Stimulated activated CD4-positive, alpha-beta T cell treated with anti-CD3 and anti-CD28 coated beads, TNF-alpha, amount 100 ng/mL, for 1 hour (primary cell): ENCODE data around the gene MGARP.
A peak's percentile ranks its signal among the peaks of the same experiment; 100 is the strongest.
"Not testable (repeated sequence)": the region's sequence is repeated elsewhere in the genome, so short reads cannot be mapped to it uniquely, and the experiment has no call there.

ENCODE experiments used
- DNase-seq, 3 donors: peaks; one replicate each; pipeline ENCODE4 v3.0.0-alpha.2; 2020; ENCODE audit warnings: low read depth in 3 of 3, low spot score in 1 of 3

Gene MGARP

DNA sequence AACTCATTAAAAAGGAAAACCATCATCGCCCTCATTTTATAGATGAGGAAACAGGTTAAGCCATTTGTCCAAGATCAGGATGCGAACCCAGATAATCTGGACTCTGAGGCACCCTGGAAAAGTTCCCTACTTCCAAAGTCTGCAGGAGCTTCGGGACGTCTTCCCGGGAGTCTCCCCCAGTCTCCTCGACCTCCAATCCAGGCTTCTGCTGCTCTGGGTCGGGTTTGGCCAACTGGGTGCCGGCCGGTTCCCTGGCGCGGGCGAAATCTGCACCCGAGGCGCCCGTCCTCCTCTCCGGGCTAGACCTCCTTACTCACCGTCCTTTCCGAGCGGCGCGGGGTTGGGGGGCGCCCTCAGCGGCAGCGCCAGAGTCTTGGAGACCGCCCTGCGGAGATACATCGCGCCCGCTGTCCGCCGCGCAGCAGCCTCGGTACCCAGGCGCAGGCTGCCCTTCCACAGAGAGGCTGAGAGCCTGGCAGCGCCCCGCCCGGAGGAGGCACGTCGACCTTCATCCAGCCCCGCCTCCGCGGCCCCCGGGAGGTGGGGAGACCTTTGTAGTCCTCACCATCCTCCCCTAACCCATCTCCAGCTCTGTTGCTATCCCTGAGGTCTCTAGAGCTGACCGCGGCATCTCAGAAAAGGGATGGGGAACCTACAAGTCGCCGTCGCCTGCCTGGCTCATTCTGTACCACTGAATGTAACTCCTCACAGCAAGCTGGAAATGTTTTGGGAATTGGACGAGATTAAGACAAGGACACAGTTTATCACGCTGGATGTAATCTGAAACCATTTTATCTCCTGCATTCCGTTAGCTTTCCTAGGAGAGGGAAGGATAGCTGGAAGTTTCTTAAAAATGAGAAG lies at the start of gene MGARP:
Gene MGARP (minus strand): TSS at position 466 of the 861 bp plus-strand sequence. CDS start 67 bp downstream, at position 399.
- no peak for DNase-seq

DNA sequence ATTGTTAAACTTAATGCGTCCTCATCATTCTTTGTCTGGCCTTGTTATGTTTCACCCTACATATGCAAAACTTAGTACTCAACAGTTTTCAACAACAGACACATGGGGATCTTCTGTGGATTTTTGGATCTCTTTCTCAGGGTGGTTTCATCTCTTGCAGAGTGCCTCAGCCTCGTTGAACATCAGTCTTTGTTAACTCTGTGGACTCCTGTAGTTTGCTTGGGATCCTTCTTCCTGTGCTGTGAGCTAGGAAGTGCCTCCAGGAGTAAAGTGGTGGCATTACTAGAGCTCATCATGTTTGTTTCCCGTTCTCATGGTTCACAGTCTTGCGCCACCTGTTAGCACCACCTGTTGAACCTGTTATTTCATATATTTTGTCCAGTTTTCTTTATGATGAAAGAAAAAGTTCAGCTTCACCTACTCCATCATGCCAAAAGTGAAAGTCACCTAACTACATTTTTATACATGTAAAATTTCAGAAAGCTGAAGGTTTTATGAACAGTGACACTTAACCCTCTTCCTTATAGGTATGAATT lies 49.7 kb upstream of the MGARP start:
- no peak for DNase-seq

DNA sequence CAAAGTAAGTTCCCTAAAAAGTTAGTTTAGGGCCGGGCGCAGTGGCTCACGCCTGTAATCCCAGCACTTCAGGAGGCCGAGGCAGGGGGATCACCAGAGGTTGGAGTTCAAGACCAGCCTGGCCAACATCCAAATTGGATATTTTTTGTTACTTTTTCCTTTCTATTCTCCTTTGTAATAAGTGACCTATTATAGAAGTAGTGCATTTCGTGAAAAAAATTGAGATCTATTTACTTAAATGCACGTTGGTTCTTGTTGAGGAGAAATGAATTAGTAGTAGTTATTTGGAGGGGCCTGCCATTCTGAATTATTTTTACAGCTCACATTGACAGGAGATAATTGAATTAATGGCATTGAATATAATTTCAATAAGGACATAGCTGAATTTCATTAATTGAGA lies 44.6 kb upstream of the MGARP start:
- no peak for DNase-seq

DNA sequence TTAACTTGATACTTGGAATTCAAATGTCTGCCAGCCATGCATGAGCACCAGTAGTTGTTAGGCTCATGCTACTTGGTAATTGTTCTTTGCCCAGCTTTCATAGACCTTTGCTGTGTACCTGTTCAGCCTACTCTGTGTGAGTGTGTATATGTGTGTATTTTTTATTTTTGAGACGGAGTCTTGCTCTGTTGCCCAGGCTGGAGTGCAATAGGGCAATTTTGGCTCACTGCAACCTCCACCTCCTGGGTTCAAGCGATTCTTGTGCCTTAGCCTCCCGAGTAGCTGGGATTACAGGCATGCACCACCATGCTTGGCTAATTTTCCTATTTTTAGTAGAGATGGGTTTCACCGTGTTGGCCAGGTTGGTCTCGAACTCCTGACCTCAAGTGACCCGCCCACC lies 42.5 kb upstream of the MGARP start:
- not testable (repeated sequence) for DNase-seq

DNA sequence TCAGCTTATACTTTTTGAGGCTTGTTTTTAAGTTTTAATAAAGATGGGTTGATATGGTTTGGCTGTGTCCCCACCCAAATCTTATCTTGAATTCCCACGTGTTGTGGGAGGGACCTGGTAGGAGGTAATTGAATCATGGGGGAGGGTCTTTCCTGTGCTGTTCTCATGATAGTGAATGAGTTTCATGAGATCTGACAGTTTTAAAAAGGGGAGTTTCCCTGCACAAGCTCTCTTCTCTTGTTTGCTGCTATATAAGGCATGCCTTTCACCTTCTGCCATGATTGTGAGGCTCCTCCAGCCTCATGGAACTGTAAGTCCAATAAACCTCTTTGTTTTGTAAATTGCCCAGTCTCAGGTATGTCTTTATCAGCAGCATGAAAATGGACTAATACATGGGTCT lies 42.0 kb upstream of the MGARP start:
- not testable (repeated sequence) for DNase-seq

DNA sequence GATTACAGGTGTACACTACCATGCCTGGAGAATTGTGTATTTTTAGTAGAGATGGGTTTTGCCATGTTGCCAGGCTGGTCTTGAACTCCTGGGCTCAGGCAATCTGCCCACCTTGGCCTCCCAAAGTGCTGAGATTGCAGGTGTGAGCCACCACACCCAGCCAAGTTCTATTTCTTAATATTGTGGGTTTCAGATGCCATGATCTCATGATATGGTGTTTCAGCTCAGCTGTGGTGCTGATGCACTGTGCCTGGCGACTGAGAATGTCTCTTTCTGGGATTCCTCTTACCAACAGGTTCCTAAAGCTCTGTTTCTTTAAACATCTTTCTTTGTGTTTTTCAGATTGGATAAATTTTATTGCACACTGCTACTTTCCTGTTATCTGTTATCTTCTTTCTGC lies 39.5 kb upstream of the MGARP start:
- DNase-seq = no peak

DNA sequence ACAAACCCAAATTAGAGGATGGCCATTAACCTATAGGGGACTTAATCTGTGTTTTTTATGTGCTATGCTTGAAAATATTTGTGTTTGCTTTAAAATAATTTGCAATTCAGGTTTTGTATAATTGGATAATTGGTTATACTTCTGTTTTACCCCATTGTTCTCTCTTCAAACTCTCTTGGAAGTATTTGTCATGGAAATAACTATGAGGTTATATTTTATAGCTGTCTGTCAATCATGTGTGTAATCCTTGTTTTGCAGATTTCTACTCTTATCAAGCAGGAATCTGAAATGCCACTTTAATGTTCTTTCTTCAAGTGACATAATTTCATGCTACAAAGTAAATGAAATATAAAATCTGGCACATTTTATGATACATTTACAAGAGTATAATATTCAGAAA lies 37.6 kb upstream of the MGARP start:
- DNase-seq = no peak

DNA sequence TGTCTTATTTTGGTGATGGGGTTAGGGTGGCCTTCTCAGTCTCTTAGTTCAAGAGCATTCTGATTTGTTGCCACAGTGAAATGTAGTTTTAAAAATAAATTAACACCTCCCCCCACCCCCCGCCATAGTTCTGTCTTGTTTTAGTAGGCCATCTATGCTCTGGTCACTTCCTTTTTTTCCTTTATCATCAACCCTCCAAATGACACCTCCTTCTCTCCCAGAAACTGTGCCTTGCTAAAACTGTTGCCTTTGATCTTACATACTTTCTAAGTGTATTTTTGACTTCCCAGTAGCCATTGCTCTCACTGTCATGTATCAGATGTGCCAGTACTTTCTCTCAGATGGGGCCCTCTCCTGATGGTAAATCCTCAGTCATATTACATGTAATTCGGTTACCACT lies 36.7 kb upstream of the MGARP start:
- no peak for DNase-seq

DNA sequence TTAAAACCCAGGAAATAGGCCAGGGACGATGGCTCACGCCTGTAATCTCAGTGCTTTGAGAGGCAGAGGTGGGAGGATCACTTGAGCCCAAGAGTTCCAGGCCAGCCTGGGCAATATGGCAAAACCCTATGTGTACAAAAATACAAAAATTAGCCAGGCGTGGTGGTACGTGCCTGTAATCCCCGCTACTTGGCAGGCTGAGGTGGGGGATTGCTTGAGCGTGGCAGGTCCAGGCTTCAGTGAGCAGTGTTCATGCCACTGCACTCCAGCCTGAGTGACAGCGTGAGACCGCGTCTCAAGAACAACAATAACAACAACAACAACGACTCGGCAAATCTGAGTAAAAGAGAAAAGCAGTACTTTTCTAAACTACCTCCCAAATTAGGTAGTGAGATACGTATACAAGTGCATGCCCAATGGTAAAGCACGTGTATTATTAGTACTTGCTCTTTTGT lies 35.2 kb upstream of the MGARP start:
- DNase-seq = no peak

DNA sequence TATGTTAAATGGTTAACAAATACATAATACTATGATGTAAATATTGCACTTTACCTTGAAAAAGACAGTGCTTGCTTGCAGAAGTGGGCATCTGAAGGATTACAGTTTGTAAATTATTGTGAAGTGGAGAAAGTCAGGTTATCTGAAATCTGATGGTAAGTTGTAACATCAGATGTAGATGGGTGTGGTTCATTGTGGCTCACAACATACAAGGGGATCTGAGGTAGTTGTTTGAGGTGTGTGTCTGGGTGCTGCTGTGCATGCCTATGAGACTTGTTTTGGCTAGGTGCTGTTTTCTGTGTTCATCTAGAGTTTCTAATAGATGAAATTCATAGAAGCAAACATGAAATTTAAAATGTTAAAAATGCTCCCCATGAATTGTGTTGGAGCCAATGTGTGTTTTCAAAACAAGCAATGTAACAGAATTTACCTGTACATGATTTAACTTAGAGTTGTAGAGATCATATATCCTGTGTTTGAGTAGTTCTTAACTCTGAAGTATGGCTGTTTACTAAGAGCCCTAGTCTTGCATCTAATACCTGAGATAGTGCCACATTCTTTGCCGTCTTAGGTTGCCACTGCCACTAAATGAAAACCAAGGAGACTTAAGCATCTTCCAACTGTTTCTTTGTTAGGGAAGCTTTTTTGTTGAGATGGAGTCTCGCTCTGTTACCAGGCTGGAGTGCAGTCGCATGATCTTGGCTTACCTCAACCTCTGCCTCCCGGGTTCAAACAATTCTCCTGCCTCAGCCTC lies 34.2 kb upstream of the MGARP start:
- DNase-seq = no peak

DNA sequence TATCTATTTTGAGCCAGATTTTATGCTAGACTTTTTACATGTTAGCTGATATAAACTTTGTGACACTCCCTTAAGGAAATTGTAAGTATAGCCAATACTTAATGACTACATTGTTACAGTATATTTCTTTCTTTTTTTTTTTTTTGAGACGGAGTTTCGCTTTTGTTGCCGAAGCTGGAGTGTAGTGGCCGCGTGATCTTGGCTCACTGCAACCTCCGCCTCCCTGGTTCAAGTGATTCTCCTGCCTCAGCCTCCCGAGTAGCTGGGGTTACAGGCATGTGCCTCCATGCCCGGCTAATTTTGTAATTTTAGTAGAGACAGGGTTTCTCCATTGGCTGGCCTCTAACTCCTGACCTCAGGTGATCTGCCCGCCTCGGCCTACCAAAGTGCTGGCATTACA lies 33.4 kb upstream of the MGARP start:
- not testable (repeated sequence) for DNase-seq

DNA sequence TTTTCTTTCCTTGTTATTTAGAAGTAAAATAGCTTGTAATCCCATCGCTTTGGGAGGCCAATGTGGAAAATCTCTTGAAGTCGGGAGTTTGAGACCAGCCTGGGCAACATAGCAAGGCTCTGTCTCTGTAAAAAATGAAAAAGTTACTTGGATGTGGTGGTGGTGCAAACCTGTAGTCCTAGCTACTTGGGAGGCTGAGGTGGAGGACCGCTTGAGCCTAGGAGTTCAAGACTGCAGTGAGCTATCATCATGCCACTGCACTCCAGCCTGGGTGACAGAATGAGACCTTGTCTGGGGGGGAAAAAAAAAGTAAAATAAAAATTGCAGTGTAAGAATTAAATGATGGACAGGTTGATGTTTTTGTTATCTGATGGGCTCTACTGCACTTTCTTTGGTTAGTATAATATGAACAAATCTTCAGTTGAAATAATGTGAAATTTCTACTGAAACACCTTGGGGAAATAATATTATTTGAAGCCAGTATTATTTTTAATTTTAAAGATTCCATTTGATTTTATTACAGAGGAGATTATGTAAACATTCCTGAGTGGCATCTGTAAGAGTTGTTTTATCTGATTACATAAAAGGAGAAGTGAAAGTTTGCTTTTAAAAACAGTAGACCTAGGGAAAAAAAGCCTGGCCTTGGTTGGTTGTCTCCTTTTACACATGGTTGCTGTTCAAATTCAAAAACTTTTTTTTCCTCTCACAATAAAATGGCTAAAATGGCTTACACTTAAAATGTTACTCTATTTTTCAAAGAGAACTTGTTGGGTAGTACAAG lies 32.7 kb upstream of the MGARP start:
- no peak for DNase-seq

DNA sequence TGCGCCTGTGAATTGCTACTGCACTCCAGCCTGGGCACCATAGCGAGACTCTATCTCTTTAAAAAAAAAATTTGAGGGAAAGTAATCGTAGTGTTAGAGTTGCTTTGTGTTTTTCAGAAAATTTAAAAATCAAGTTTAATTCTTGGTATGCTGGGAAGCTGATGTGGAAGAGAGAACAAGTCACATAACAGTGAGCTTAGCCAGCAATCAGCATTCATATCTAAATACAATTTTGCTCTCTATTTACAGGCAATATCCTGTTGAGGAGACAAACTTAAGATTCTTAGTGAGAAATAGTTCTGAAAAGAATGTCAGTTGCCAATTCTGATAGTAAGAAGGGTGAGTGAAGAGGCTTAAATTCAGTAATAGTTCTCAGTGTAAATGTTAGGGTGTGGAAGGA lies 31.9 kb upstream of the MGARP start:
- no peak for DNase-seq

DNA sequence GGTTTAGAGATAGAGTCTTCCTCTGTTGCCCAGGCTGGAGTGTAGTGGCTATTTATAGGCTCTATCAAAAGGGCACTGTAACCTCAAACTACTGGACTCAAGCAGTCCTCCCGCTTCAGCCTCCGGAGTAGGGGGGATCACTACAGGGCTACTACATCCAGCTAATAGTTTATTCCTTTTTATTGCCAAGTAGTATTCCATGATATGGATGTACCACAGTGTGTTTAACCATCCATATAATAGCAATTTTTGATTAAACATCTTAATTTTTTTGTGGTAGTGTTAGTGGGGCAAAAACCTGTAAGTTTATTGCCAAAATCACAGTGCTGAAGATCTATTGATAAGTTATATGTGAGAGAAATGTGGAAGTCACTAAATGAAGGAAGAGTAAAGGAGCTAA lies 24.9 kb upstream of the MGARP start:
- no peak for DNase-seq

DNA sequence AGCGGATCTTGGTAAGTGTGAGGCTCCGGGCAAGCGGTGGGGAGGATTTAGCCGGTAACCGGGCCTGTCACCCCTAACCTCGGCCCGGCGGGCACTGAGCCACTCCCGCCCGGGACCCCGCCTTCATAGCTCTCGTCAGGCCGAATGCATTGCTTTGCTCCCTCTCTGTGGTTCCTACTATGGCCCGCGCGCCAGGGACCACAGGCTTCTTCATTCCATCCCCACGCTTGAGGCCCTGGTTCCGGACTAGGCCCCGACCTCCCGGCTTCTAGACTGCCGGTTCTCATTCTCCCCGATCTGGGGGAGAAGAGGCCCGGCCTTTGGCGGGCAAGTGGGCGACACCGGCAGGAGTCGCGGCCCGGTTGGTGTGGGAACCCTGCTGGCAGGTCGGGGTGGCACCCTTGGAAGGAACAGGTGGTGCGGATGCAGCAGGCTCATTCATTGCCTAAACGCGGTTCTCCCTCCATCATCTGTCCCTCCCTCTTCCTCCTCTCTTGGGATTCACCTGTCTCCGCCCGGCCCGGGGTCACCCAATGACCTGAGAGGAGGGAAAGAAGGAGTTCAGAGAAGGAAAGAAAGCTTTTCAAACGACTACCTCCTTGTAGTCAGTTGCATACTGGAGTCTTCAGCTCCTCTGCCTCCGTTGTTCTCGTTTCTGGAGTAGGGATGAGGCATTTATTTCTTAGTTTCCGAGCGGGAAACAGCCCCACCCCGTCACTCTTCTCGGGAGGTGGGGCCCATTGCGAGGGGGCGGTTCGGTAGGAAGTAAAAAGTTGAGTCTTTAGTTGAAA lies 22.0 kb upstream of the MGARP start, which contains the start of gene NDUFC1:
Gene NDUFC1 (minus strand): TSS at position 657 of the 791 bp plus-strand sequence. CDS start 6,679 bp downstream, outside the sequence.
- peak in 1 of 3 donors; percentile 42 for DNase-seq

DNA sequence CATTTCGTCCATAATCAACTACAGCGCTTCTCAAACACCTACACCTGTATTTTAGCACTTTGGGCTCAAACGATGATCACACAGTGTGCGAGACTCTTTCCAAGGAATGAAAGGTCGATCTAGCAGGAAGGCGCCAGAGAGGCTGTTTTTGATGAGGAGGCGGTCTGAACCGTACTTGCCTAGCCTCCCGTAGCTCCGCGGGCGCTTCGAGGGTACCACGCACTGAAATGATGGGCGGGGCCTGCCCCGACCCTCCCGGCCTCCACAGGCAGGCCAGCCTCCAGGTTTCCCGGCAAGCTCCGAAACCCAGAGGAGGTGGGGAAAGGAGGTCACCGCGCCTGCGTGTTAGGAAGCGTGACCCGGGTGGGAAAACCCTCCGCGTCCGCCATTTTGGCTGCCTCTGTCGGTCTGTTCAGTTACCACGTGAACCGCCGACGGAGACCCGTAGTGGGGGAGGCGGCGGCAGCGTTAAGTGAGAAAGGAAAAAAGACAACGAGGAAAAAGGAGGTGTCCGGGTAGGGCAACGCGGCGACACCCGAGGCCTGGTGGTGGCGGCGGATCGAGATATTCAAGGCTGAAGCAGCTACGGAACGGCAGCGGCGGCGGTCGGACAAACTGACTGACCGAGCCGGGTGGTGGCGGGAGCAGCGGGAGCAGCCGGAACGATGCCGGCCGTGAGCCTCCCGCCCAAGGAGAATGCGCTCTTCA lies 21.2 kb upstream of the MGARP start, which contains the start of gene NAA15:
Gene NAA15 (plus strand): TSS at position 393 of the 708 bp plus-strand sequence. CDS start 273 bp downstream, at position 666.
- peak; percentile 93 to 96 (median 95) for DNase-seq

DNA sequence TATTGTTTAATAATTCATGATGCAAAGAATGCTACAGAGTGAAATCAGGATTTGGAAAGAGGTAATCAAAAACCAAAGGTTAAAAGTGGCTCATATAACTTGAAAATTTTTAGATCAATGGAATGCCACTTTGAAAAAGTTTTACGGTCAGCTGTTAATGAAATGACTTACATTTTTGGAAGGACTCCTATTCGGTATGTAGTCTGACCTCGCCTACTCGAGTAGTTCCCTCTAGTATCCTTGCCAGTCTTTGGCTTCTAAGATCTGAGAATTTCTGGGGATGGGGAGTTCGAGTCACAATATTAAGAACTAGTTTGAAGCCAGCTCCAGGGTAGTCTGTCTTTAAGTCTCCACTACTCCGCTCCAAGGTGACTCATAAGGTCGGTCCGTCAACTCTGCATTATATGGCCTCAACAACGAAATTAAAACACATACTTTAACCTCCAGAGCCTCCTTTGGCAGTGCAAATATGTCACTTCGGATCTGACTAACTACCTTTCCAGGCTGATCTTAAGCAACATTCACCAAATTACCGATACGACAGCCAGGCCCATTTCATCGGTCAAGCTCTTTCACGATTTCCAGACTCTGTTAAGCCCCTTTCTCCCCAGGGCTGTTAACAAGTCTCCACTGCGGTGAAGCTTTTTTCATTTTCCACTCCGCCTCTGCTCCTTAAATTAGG lies 20.5 kb upstream of the MGARP start:
- DNase-seq = no peak

DNA sequence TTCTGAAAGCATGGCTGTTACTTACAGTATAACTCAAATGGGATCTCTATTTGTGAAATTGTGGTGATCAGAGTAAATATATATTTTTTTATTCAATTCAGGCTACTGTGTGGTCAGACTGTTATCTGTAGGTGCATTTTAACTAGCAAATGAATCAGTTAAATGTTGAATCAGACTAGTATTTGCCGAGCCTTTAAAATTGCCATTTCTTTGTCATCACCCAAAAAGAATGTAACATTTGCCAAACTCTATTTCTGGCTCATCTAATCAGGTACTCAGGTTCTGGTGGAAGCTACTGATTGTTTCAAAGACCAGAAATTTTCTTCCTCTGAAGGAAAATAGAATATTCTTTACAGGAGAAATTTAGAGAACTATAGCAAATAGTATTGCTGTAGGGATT lies 19.5 kb upstream of the MGARP start:
- no peak for DNase-seq

DNA sequence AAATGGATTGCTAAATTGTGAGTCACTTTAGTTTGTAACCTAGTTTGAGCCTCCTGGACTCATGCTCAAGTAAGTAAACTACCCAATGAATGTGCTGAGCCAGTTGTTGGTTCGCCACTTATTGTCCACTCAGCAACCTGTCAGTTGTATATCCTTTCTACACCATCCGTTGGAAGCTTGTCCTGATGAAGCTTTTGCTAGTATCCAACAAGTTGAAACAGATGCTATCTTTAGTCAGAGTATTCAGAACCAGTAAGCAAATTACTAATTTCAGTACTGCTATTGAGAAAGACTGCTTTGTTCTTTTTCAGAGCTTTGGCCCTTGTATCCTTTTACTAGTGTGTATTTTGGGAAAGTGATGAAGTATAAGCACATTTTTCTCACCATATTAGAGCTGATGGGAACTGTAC lies 17.0 kb upstream of the MGARP start:
- no peak for DNase-seq
